H1 (cell line): ENCODE data around the gene FGD5. TPM values are rescaled to one million over a fixed set of nuclear protein-coding genes. Genes with fewer than 3 reads are reported as not detected.

Experiments
- CTCF ChIA-PET: fragments of 300-600 bp; sonication (Branson Sonifier 250); formaldehyde crosslinking; loops from one replicate; lab custom pipeline; 2021; ENCODE audit not compliant: partially characterized antibody; lab: Charles Lee
- POLR2A ChIA-PET: fragments of 300-600 bp; sonication (Branson Sonifier 250); formaldehyde crosslinking; loops from one replicate; lab custom pipeline; 2021; ENCODE audit warnings: inconsistent platforms; ENCODE audit not compliant: partially characterized antibody; lab: Charles Lee
- DNase-seq, 2 experiments: peaks; one replicate each; pipeline versions ENCODE4 v3.0.0 to v3.0.0-alpha.2; 2010 to 2022; ENCODE audit warnings: low spot score in 2 of 2, low read depth in 1 of 2, mixed read lengths in 1 of 2
- FAIRE-seq: peaks from 2 replicates; lab custom pipeline; 2011; peaks lifted over from hg19 to GRCh38; lab: Jason Lieb, UNC
- H2AFZ ChIP-seq: 2 replicates; pipeline ENCODE4 v1.8.1; 2012; ENCODE audit warnings: low read length, inconsistent platforms
- H2AK5ac ChIP-seq: 2 replicates; pipeline ENCODE4 v1.6.1; 2013; ENCODE audit warnings: low read depth, low read length
- H2BK120ac ChIP-seq: replicated peaks from 2 replicates; pipeline ENCODE3; 2013; ENCODE audit warnings: low read depth, low read length, inconsistent platforms
- H2BK12ac ChIP-seq: 2 replicates; pipeline ENCODE4 v1.6.1; 2013; ENCODE audit warnings: low read depth, low read length
- H2BK15ac ChIP-seq: 2 replicates; pipeline ENCODE4 v1.6.1; 2013; ENCODE audit warnings: low read length
- H2BK20ac ChIP-seq: 2 replicates; pipeline ENCODE4 v1.6.1; 2013; ENCODE audit warnings: low read length
- H2BK5ac ChIP-seq: 2 replicates; pipeline ENCODE4 v1.6.1; 2013; ENCODE audit warnings: low read depth, low read length
- H3K14ac ChIP-seq: 2 replicates; pipeline ENCODE4 v1.6.1; 2013; ENCODE audit warnings: inconsistent platforms; ENCODE audit not compliant: insufficient read length
- H3K18ac ChIP-seq: 2 replicates; pipeline ENCODE4 v1.6.1; 2013; ENCODE audit warnings: low read length; ENCODE audit errors: extremely low read depth
- H3K23ac ChIP-seq: 2 replicates; pipeline ENCODE4 v1.6.1; 2013; ENCODE audit warnings: inconsistent platforms; ENCODE audit not compliant: insufficient read length
- H3K23me2 ChIP-seq: 2 replicates; pipeline ENCODE4 v1.6.1; 2013; ENCODE audit warnings: low read depth, low read length
- H3K27ac ChIP-seq: 2 replicates; pipeline ENCODE4 v1.6.1; 2011; ENCODE audit warnings: low read depth, low read length, inconsistent platforms
- H3K27me3 ChIP-seq, 4 experiments: replicated peaks in 1 of 4; 1 replicate in 1 of 4; 2 replicates in 3 of 4; pipeline versions ENCODE4 v1.6.1 to v1.8.1; 2011 to 2013; ENCODE audit warnings: low read length in 3 of 4, mild to moderate bottlenecking in 3 of 4, inconsistent platforms in 2 of 4, mixed read lengths in 2 of 4, moderate library complexity in 1 of 4; ENCODE audit not compliant: control insufficient read depth in 3 of 4, insufficient read depth in 3 of 4; ENCODE audit errors: extremely low read depth in 1 of 4
- H3K36me3 ChIP-seq, 4 experiments: 2 replicates each; pipeline versions ENCODE4 v1.6.1 to v1.8.1; 2011 to 2013; ENCODE audit warnings: mild to moderate bottlenecking in 4 of 4, low read length in 3 of 4, moderate library complexity in 2 of 4, control low read depth in 1 of 4, inconsistent platforms in 1 of 4; ENCODE audit not compliant: insufficient read depth in 4 of 4, control insufficient read depth in 2 of 4
- H3K4ac ChIP-seq: replicated peaks from 2 replicates; pipeline ENCODE3; 2013; ENCODE audit warnings: low read length, low read depth, mixed read lengths, inconsistent platforms; ENCODE audit not compliant: insufficient read length
- H3K4me1 ChIP-seq, 4 experiments: replicated peaks in 1 of 4; 1 replicate in 1 of 4; 2 replicates in 3 of 4; pipeline versions ENCODE4 v1.6.1 to v1.8.1; 2011 to 2013; ENCODE audit warnings: low read length in 3 of 4, inconsistent platforms in 2 of 4, mixed read lengths in 1 of 4; ENCODE audit not compliant: insufficient read depth in 4 of 4, control insufficient read depth in 3 of 4
- H3K4me2 ChIP-seq, 2 experiments: 2 replicates each; pipeline versions ENCODE4 v1.6.1 to v1.8.1; 2011 to 2013; ENCODE audit warnings: low read depth in 2 of 2, low read length in 2 of 2, control low read depth in 1 of 2, inconsistent platforms in 1 of 2, mild to moderate bottlenecking in 1 of 2; ENCODE audit not compliant: insufficient read depth in 1 of 2
- H3K4me3 ChIP-seq, 4 experiments: fragments of 200-600, 300-600 bp in 1 of 4; sonication (generic), shearing (Covaris generic), sonication (Bioruptor Twin) in 1 of 4; 2 replicates each; pipeline versions ENCODE4 v1.5.1 to v1.8.1; 2011 to 2016; ENCODE audit warnings: low read length in 4 of 4, low read depth in 3 of 4, control low read depth in 2 of 4, inconsistent platforms in 2 of 4, mild to moderate bottlenecking in 2 of 4, mixed read lengths in 1 of 4, moderate library complexity in 1 of 4; ENCODE audit not compliant: insufficient read depth in 2 of 4; ENCODE audit errors: extremely low read depth in 1 of 4
- H3K56ac ChIP-seq: replicated peaks from 2 replicates; pipeline ENCODE3; 2013; ENCODE audit warnings: low read depth, mild to moderate bottlenecking, mixed read lengths, low read length, inconsistent platforms; ENCODE audit not compliant: insufficient read length
- H3K79me1 ChIP-seq: 2 replicates; pipeline ENCODE4 v1.6.1; 2013; ENCODE audit warnings: low read depth, low read length, control low read depth
- H3K79me2 ChIP-seq, 2 experiments: 2 replicates each; pipeline versions ENCODE4 v1.6.1 to v1.8.1; 2012 to 2013; ENCODE audit warnings: low read length in 2 of 2, mild to moderate bottlenecking in 2 of 2, inconsistent platforms in 1 of 2; ENCODE audit not compliant: insufficient read depth in 2 of 2, control insufficient read depth in 1 of 2
- H3K9ac ChIP-seq, 4 experiments: replicated peaks in 1 of 4; 1 replicate in 1 of 4; 2 replicates in 3 of 4; pipeline versions ENCODE4 v1.6.1 to v1.8.1; 2011 to 2013; ENCODE audit warnings: low read depth in 3 of 4, low read length in 3 of 4, control low read depth in 2 of 4, mild to moderate bottlenecking in 2 of 4, moderate library complexity in 2 of 4, inconsistent platforms in 1 of 4; ENCODE audit errors: extremely low read depth in 1 of 4
- H3K9me3 ChIP-seq, 2 experiments: 2 replicates each; pipeline versions ENCODE4 v1.6.1 to v1.8.1; 2012 to 2013; ENCODE audit warnings: mild to moderate bottlenecking in 2 of 2, moderate library complexity in 2 of 2, control low read depth in 1 of 2, inconsistent platforms in 1 of 2, low read depth in 1 of 2, low read length in 1 of 2, mixed read lengths in 1 of 2; ENCODE audit not compliant: insufficient read depth in 2 of 2
- H4K20me1 ChIP-seq, 2 experiments: replicated peaks in 1 of 2; 2 replicates each; pipeline versions ENCODE3 to v1.8.1; 2011 to 2013; ENCODE audit warnings: inconsistent platforms in 2 of 2, low read length in 2 of 2, mild to moderate bottlenecking in 1 of 2; ENCODE audit not compliant: insufficient read depth in 2 of 2, control insufficient read depth in 1 of 2
- H4K5ac ChIP-seq: 2 replicates; pipeline ENCODE4 v1.6.1; 2013; ENCODE audit warnings: low read length, low read depth, mixed read lengths, inconsistent platforms; ENCODE audit not compliant: insufficient read length
- H4K8ac ChIP-seq: 2 replicates; pipeline ENCODE4 v1.8.0; 2013; ENCODE audit warnings: mild to moderate bottlenecking, moderate library complexity, low read length, inconsistent platforms; ENCODE audit not compliant: insufficient read depth; ENCODE audit errors: extremely low read depth
- H4K91ac ChIP-seq: replicated peaks from 2 replicates; pipeline ENCODE3; 2013; ENCODE audit warnings: low read length, mixed read lengths, inconsistent platforms; ENCODE audit not compliant: insufficient read length
- ATF2 ChIP-seq: IDR thresholded peaks from 2 replicates; pipeline ENCODE4 v1.6.1; 2012; ENCODE audit warnings: low read length, inconsistent platforms
- BACH1 ChIP-seq: IDR thresholded peaks from 2 replicates; pipeline ENCODE4 v1.6.1; 2012; ENCODE audit warnings: low read length, improper control_type of control experiment
- CEBPB ChIP-seq: IDR thresholded peaks from 2 replicates; pipeline ENCODE4 v1.6.1; 2012; ENCODE audit warnings: low read depth, low read length
- CHD1 ChIP-seq: IDR thresholded peaks from 2 replicates; pipeline ENCODE4 v1.6.1; 2012; ENCODE audit warnings: low read depth, low read length, improper control_type of control experiment
- CTBP2 ChIP-seq: IDR thresholded peaks from 2 replicates; pipeline ENCODE4 v1.7.0; 2011; ENCODE audit warnings: borderline replicate concordance, mild to moderate bottlenecking, moderate library complexity, mixed read lengths, low read length; ENCODE audit not compliant: insufficient read depth, insufficient read length
- HDAC6 ChIP-seq: IDR thresholded peaks from one replicate; pipeline ENCODE4 v1.7.1; 2012; ENCODE audit warnings: low read depth, mild to moderate bottlenecking, inconsistent platforms, low read length, moderate library complexity
- PHF8 ChIP-seq: fragments of 200-600 bp; sonication (generic); conservative IDR thresholded peaks from 2 replicates; pipeline ENCODE4 v1.7.1; 2012; ENCODE audit warnings: low read depth, mild to moderate bottlenecking, inconsistent platforms, low read length, moderate library complexity
- SAP30 ChIP-seq: fragments of 300-600 bp; sonication (generic); IDR thresholded peaks from 2 replicates; pipeline ENCODE4 v1.7.1; 2012; ENCODE audit warnings: low read length, moderate library complexity, mild to moderate bottlenecking, inconsistent platforms; ENCODE audit not compliant: insufficient read depth, insufficient replicate concordance
- SUZ12 ChIP-seq: fragments of 200-600 bp; sonication (generic); IDR thresholded peaks from 2 replicates; pipeline ENCODE4 v1.6.1; 2012; ENCODE audit warnings: mild to moderate bottlenecking, inconsistent platforms, low read length, moderate library complexity, mixed read lengths
- TAF1 ChIP-seq: IDR thresholded peaks from 2 replicates; pipeline ENCODE4 v1.6.1; 2011; ENCODE audit warnings: mild to moderate bottlenecking, low read depth, low read length
- TBP ChIP-seq: IDR thresholded peaks from 2 replicates; pipeline ENCODE4 v1.6.1; 2011; ENCODE audit warnings: low read depth, low read length, improper control_type of control experiment
- YY1 ChIP-seq: IDR thresholded peaks from 2 replicates; pipeline ENCODE4 v1.6.1; 2011; ENCODE audit warnings: low read depth, mild to moderate bottlenecking, low read length
- ZNF274 ChIP-seq: IDR thresholded peaks from 2 replicates; pipeline ENCODE4 v1.7.0; 2012; ENCODE audit warnings: low read length, borderline replicate concordance; ENCODE audit errors: extremely low read depth
- WGBS, 2 experiments: shearing (Covaris generic) in 1 of 2; methylation state at CpG; one replicate each; pipeline versions ENCODE4 v1.1.6 to v1.1.7; 2013 to 2015; ENCODE audit warnings: low lambda C conversion rate in 2 of 2, mixed read lengths in 2 of 2, inconsistent platforms in 1 of 2, low coverage in 1 of 2, missing lambda C conversion rate in 1 of 2; ENCODE audit not compliant: insufficient replicate concordance in 2 of 2, insufficient coverage in 1 of 2, insufficient read length in 1 of 2; ENCODE audit errors: extremely low coverage in 1 of 2, missing lambda C conversion rate in 1 of 2; 5-methylcytosine and 5-hydroxymethylcytosine counted together
- polyA plus RNA-seq, 7 experiments: library from polyadenylated mRNA; depleted of rRNA in 3 of 7; stranded (reverse) in 5 of 7; unstranded in 2 of 7; fragments of >200 nt in 5 of 7; fragments of 200-250 nt in 2 of 7; gene quantifications; 1 replicate in 5 of 7; 2 replicates in 1 of 7; 4 replicates in 1 of 7; pipeline versions ENCODE4 v1.2.1 to v1.2.3, GENCODE V29; 2011 to 2013; ENCODE audit warnings: missing spikeins in 2 of 7, mixed read lengths in 2 of 7
- total RNA-seq: library from RNA; stranded (reverse); fragmentation: NEBNext Ultra II Directional; extraction: Animal tissue kit (Norgen Biotek cat#: 25700); gene quantifications from 2 replicates; pipeline ENCODE4 v1.2.1, GENCODE V29; 2021

Gene FGD5
- total and polyA plus RNA-seq, 2 of the 8 experiments (the other 6 are each of a cell fraction or from before 2014, with no cell fraction given) = 4.7 to 14.3 TPM

- no peak for DNase-seq
- H2BK12ac ChIP-seq = no peak overlapping the region
- H3K27ac ChIP-seq = no peak overlapping the region
- CTCF ChIA-PET = interaction anchor here (2.5 kb wide), 1 partner anchor 10 kb away, joined by 12 read pairs; no protein-coding TSS in a partner anchor
- H3K23ac ChIP-seq = no peak overlapping the region
- no peak overlapping the region for H3K4ac ChIP-seq
- no peak overlapping the region for H3K9ac ChIP-seq
- no peak overlapping the region for H3K4me2 ChIP-seq
- H3K4me1 ChIP-seq = peaks cover 0 to 8% (median 2%) of the 10 kb centered on the region in 4 experiments; a peak in 3 of 7 replicates
- H3K9me3 ChIP-seq = no peaks in the 10 kb centered on the region
- H3K79me1 ChIP-seq = no peaks in the 10 kb centered on the region
- H3K4me3 ChIP-seq = no peak overlapping the region
- H2BK15ac ChIP-seq = no peak overlapping the region
- H3K18ac ChIP-seq = no peak overlapping the region
- no peak overlapping the region for H4K91ac ChIP-seq
- no peak overlapping the region for H2BK5ac ChIP-seq
- no peak overlapping the region for H4K5ac ChIP-seq
- H4K8ac ChIP-seq = no peak overlapping the region
- no peaks in the 10 kb centered on the region for H3K23me2 ChIP-seq
- no peaks in the 10 kb centered on the region for H3K79me2 ChIP-seq
- no peak overlapping the region for H2AFZ ChIP-seq
- no peak overlapping the region for H2BK20ac ChIP-seq
- no peaks in the 10 kb centered on the region for H3K36me3 ChIP-seq
- FAIRE-seq = no peak
- H2AK5ac ChIP-seq = no peak overlapping the region
- no peaks in the 10 kb centered on the region; a peak in 2 of 7 replicates for H3K27me3 ChIP-seq
- no peak overlapping the region for H3K56ac ChIP-seq
- no peak overlapping the region for H3K14ac ChIP-seq
- POLR2A ChIA-PET = interaction anchor here (1.2 kb wide), 1 partner anchor 112 kb away, joined by 3 read pairs; no protein-coding TSS in a partner anchor
- H2BK120ac ChIP-seq = no peak overlapping the region
- WGBS, 2 experiments = 87% methylated on average over 9 of the region's 9 CpGs; no CpG with 5 or more reads in 1 of the 2 experiments
- no peaks in the 10 kb centered on the region for H4K20me1 ChIP-seq
- TF ChIP-seq CHD1 (no peak), BACH1 (no peak), SAP30 (no peak), TAF1 (no peak), TBP (no peak), CTBP2 (no peak), ATF2 (no peak), PHF8 (no peak), ZNF274 (no peak), HDAC6 (no peak), YY1 (no peak), CEBPB (no peak), SUZ12 (no peak)
Measured at GRCh38 chr3:14801031-14801430, 17.7 kb upstream of the FGD5 start.
